Testis (tissue), 3 donors: ENCODE results near the gene PCID2. TPM values are rescaled to one million over a fixed set of nuclear protein-coding genes. Genes with fewer than 3 reads are reported as not detected.

Experiments
- DNase-seq: peaks from one replicate; pipeline ENCODE4 v3.0.0-alpha.2; 2019
- H3K27ac ChIP-seq, 2 donors: fragments of 200-600 bp; sonication (generic); one replicate each; pipeline ENCODE4 v1.5.1; 2019
- H3K27me3 ChIP-seq: fragments of 200-600 bp; sonication (generic); one replicate; pipeline ENCODE4 v1.5.1; 2019
- H3K36me3 ChIP-seq: fragments of 200-600 bp; sonication (generic); one replicate; pipeline ENCODE4 v1.5.1; 2017; ENCODE audit warnings: low read depth; ENCODE audit errors: missing control alignments
- H3K4me1 ChIP-seq: fragments of 200-600 bp; sonication (generic); one replicate; pipeline ENCODE4 v1.5.1; 2019
- H3K4me3 ChIP-seq, 2 donors: fragments of 200-600 bp; sonication (generic); one replicate each; pipeline ENCODE4 v1.5.1; 2017 to 2019
- H3K9me3 ChIP-seq: fragments of 200-600 bp; sonication (generic); one replicate; pipeline ENCODE4 v1.5.1; 2017
- CTCF ChIP-seq, 3 experiments: fragments of 450-650 bp in 2 of 3; fragments of 200-600 bp in 1 of 3; sonication (generic) in 1 of 3; IDR thresholded peaks; one replicate each; pipeline ENCODE4 v1.5.1; 2016 to 2019; ENCODE audit warnings: antibody characterized with exemption in 3 of 3, mild to moderate bottlenecking in 2 of 3, moderate library complexity in 1 of 3
- POLR2A ChIP-seq: fragments of 450-650 bp; IDR thresholded peaks from one replicate; pipeline ENCODE4 v1.6.1; 2017; ENCODE audit warnings: antibody characterized with exemption, mild to moderate bottlenecking, moderate library complexity
- WGBS, 2 donors: methylation state at CpG; one replicate each; pipeline ENCODE4 v1.1.5; 2018; 5-methylcytosine and 5-hydroxymethylcytosine counted together
- intact Hi-C: fragments of 100-400 bp; cut with DNase I; formaldehyde crosslinking; loops from one replicate; pipeline ENCODE4 v1.15.1; 2023; ENCODE audit warnings: low total_unique reads
- polyA plus RNA-seq: library from polyadenylated mRNA; stranded (reverse); fragments of 350-450 nt; fragmentation: Illumina TruSeq; extraction: RNeasy Lipid Tissue Mini Kit (QIAGEN cat#74804); gene quantifications from one replicate; pipeline ENCODE4 v1.2.3, GENCODE V29; 2014; ENCODE audit warnings: low read depth, low replicate concordance; ENCODE audit not compliant: insufficient read depth
- total RNA-seq, 2 donors: library from RNA; depleted of rRNA; stranded (reverse); fragments of >200 nt; gene quantifications; one replicate each; pipeline ENCODE4 v1.2.3, GENCODE V29; 2016

PCID2 gene
- total and polyA plus RNA-seq, 3 donors from 2014 or later = 72.2 to 130 (median 73.4) TPM

GRCh38 chr13:113229161-113229560 lies 20.7 kb upstream of the PCID2 start:
- intact Hi-C loops = no loop called here

DNA sequence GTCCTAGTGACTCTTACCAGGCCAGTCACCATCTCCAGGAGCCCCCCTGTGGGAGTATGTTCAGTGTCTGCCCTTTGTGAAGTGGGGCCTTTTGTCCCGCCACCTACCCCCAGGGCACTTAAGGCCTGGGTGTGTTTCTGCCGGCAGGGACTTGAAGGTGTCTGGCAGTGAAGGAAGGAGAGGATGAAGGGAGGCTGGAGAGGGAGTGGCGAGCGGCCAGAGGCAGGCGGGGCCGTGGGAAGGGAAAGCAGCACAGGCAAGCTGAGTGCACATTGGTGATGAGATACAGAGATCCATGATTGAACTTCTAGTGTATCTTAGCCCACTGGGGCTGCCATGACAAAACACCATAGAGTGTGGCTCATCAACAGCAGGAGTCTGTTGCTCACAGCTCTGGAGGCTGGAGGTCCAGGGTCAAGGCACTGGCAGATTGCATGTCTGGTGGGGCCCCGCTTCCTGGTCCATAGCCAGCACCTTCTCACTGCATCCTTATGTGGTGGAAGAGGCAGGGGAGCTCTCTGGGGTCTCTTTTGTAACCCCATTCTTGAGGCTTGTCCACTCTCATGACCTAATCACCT lies 18.5 kb upstream of the PCID2 start:
- intact Hi-C loops = no loop called here

More at GRCh38 chr13:113229161-113229560, 20.7 kb upstream of the PCID2 start:
- Histone ChIP-seq H3K9me3 (no peaks in the 10 kb centered on the region), H3K4me3 (no peak overlapping the region), H3K27ac (no peak overlapping the region), H3K4me1 (no peaks in the 10 kb centered on the region), H3K27me3 (no peaks in the 10 kb centered on the region), H3K36me3 (no peaks in the 10 kb centered on the region)
- no peak for TF ChIP-seq CTCF (IDR thresholded peaks at IDR 0.05)
- no peak for TF ChIP-seq POLR2A
- WGBS, 2 donors = 89 to 98% methylated on average over 5 of the region's 5 CpGs
- no peak for DNase-seq

DNA sequence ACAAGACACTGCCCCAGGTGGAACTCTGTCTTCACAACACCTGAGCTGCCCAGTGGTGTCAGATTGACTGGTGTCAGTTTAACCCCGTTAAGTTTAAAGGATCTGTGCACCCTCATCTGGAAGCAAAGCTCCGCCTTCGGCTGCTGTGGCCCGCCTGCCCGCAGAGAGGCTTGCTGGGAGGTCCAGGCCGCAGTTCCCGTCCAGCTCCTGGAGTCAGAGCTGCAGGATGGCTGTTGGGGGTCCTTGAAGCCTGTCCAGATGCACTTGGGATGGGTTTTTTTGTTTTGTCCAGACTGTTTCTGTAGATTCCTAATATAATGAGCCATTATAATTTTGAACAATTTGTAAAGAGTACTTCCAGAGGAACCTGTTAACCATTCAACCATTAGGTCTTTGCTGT lies 17.0 kb upstream of the PCID2 start:
- intact Hi-C loops = no loop called here
- Histone ChIP-seq H3K36me3 (no peaks in the 10 kb centered on the region), H3K27me3 (no peaks in the 10 kb centered on the region), H3K4me1 (no peaks in the 10 kb centered on the region), H3K27ac (no peak overlapping the region), H3K9me3 (no peaks in the 10 kb centered on the region), H3K4me3 (no peak overlapping the region)
- WGBS, 2 donors = 92 to 93% methylated on average over 7 of the region's 7 CpGs
- TF ChIP-seq POLR2A = no peak
- no peak for TF ChIP-seq CTCF (IDR thresholded peaks at IDR 0.05)
- no peak for DNase-seq

More for the DNA sequence above, 18.5 kb upstream of the PCID2 start:
- TF ChIP-seq CTCF (IDR thresholded peaks at IDR 0.05) = no peak
- no peak for TF ChIP-seq POLR2A
- no peak overlapping the region for H3K4me3 ChIP-seq
- WGBS, 2 donors = 89 to 92% methylated on average over 6 to 7 of the region's 7 CpGs
- no peaks in the 10 kb centered on the region for H3K4me1 ChIP-seq
- no peak for DNase-seq
- no peaks in the 10 kb centered on the region for H3K36me3 ChIP-seq
- H3K9me3 ChIP-seq = no peaks in the 10 kb centered on the region
- H3K27ac ChIP-seq = no peak overlapping the region
- H3K27me3 ChIP-seq = no peaks in the 10 kb centered on the region

GRCh38 chr13:113224486-113224885 lies 16.0 kb upstream of the PCID2 start:
- H3K4me3 ChIP-seq = no peak overlapping the region
- no peaks in the 10 kb centered on the region for H3K9me3 ChIP-seq
- no peak overlapping the region for H3K27ac ChIP-seq
- no peak for DNase-seq
- TF ChIP-seq POLR2A = no peak
- no peak for TF ChIP-seq CTCF (IDR thresholded peaks at IDR 0.05)
- no peaks in the 10 kb centered on the region for H3K4me1 ChIP-seq
- H3K36me3 ChIP-seq = no peaks in the 10 kb centered on the region
- intact Hi-C loops = no loop called here
- 86 to 94% methylated on average over 10 of the region's 10 CpGs for WGBS, 2 donors
- no peaks in the 10 kb centered on the region for H3K27me3 ChIP-seq

- Histone ChIP-seq H3K4me1 (no peaks in the 10 kb centered on the region), H3K4me3 (no peak overlapping the region), H3K27me3 (no peaks in the 10 kb centered on the region), H3K9me3 (no peaks in the 10 kb centered on the region), H3K27ac (no peak overlapping the region), H3K36me3 (no peaks in the 10 kb centered on the region)
- DNase-seq = no peak
- intact Hi-C loops = no loop called here
- no peak for TF ChIP-seq CTCF (IDR thresholded peaks at IDR 0.05)
- no peak for TF ChIP-seq POLR2A
- WGBS, 2 donors = 96 to 97% methylated on average over 7 of the region's 7 CpGs
Observed at GRCh38 chr13:113223070-113223469, 14.6 kb upstream of the PCID2 start.
